Activated T-helper 1 cell treated with anti-CD3 and anti-CD28 coated beads, Interleukin-2, amount 50 U/mL, for 16 hours (primary cell): ENCODE results near the gene SLAMF6.
"Not testable (repeated sequence)": the region's sequence is repeated elsewhere in the genome, so short reads cannot be mapped to it uniquely, and the experiment has no call there.

Experiments
- DNase-seq, 2 donors: peaks; one replicate each; pipeline ENCODE4 v3.0.0-alpha.2; 2020; ENCODE audit warnings: low read depth in 1 of 2, low spot score in 1 of 2

Gene SLAMF6

GRCh38 chr1:160522622-160523345 is at the start of gene SLAMF6:
Gene SLAMF6, minus strand, starts transcription at chr1:160523255. Its CDS starts 63 bp downstream, at chr1:160523192.
- DNase-seq: peak; percentile 13 to 16

- DNase-seq: no peak
These were observed 47.8 kb upstream of the SLAMF6 start for GRCh38 chr1:160570840-160571239.

- no peak for DNase-seq
These were observed 46.8 kb upstream of the SLAMF6 start for GRCh38 chr1:160569806-160570205.

- DNase-seq: peak; percentile 38 to 48
These were observed 45.0 kb upstream of the SLAMF6 start for GRCh38 chr1:160567858-160568682.

- no peak for DNase-seq
These were observed 44.3 kb upstream of the SLAMF6 start for GRCh38 chr1:160567341-160567740.

- no peak for DNase-seq
These were observed 42.5 kb upstream of the SLAMF6 start for GRCh38 chr1:160565564-160565963.

GRCh38 chr1:160563230-160563629 is 40.2 kb upstream of the SLAMF6 start:
- DNase-seq: not testable (repeated sequence)

- not testable (repeated sequence) for DNase-seq
These were observed 39.7 kb upstream of the SLAMF6 start for GRCh38 chr1:160562745-160563144.

GRCh38 chr1:160560806-160561205 is 37.8 kb upstream of the SLAMF6 start:
- no peak for DNase-seq

GRCh38 chr1:160560045-160560705 is 37.1 kb upstream of the SLAMF6 start:
- DNase-seq: no peak

GRCh38 chr1:160559437-160559836 is 36.4 kb upstream of the SLAMF6 start:
- not testable (repeated sequence) for DNase-seq

- DNase-seq: no peak
These were observed 35.8 kb upstream of the SLAMF6 start for GRCh38 chr1:160558660-160559380.

- DNase-seq: no peak
These were observed 30.7 kb upstream of the SLAMF6 start for GRCh38 chr1:160553778-160554177.

GRCh38 chr1:160552425-160552824 is 29.4 kb upstream of the SLAMF6 start:
- no peak for DNase-seq

- DNase-seq: peak in 1 of 2 donors; percentile 19
These were observed 27.5 kb upstream of the SLAMF6 start for GRCh38 chr1:160550572-160551034.

GRCh38 chr1:160549665-160550006 is 26.6 kb upstream of the SLAMF6 start:
- no peak for DNase-seq

- DNase-seq: no peak
These were observed 26.1 kb upstream of the SLAMF6 start for GRCh38 chr1:160548960-160549664.

GRCh38 chr1:160548183-160548582 is 25.1 kb upstream of the SLAMF6 start:
- DNase-seq: no peak

- no peak for DNase-seq
These were observed 24.4 kb upstream of the SLAMF6 start for GRCh38 chr1:160547422-160547821.

- no peak for DNase-seq
These were observed 23.9 kb upstream of the SLAMF6 start for GRCh38 chr1:160546942-160547341.
